Activated T-cell treated with anti-CD3 and anti-CD28 coated beads, Interleukin-2, amount 50 U/mL, for 24 hours (primary cell): Measurements from ENCODE around the gene RNF14.

Experiments
- DNase-seq: peaks from one replicate; pipeline ENCODE4 v3.0.0-alpha.2; 2020
- H3K27ac Mint-ChIP-seq: 2 replicates; pipeline ENCODE4 v1.8.0; 2020; ENCODE audit warnings: mild to moderate bottlenecking, mixed read lengths
- H3K27me3 Mint-ChIP-seq: 2 replicates; pipeline ENCODE4 v1.8.0; 2020; ENCODE audit warnings: mixed read lengths
- H3K36me3 Mint-ChIP-seq: 2 replicates; pipeline ENCODE4 v1.8.0; 2020; ENCODE audit warnings: low read depth, mixed read lengths
- H3K4me1 Mint-ChIP-seq: 2 replicates; pipeline ENCODE4 v1.8.0; 2020; ENCODE audit warnings: low read depth, mixed read lengths
- H3K4me3 Mint-ChIP-seq: 2 replicates; pipeline ENCODE4 v1.8.0; 2020; ENCODE audit warnings: mild to moderate bottlenecking, moderate library complexity, mixed read lengths
- H3K9me3 Mint-ChIP-seq: 2 replicates; pipeline ENCODE4 v1.8.0; 2020; ENCODE audit warnings: mixed read lengths

The RNF14 gene

DNA sequence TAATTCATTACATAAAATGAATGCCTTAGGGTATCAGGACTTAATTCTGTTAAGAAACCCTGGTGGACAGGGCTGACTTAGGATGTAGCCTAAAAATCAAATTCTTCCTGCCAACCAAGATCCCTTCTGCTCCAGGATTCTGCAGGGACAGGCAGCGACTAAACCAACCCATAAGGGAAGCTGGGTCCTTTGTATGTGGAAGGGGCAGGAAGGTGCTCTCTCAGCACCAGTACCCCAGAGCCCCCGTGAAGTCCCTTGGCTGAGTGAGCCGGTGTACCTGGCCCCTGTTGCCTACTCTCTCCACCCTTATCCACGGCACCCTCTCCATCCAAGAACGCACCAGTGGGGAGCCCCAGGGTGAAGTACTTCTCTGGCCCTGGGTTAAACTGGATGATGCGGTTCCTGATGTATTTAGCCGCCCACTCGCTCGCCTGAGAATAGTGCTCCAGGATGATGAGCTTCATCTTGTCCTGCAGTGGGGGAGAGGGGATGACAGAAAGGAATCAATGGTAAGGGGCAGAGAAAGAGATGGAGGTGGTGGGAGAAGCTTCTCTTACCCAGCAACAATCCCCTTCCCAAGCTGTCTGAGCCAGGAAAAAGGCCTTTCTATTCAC is 42.8 kb downstream of the RNF14 start:
- peak overlapping the region; percentile 92 for H3K27ac Mint-ChIP-seq
- peak overlapping the region; percentile 87 for H3K4me3 Mint-ChIP-seq

DNA sequence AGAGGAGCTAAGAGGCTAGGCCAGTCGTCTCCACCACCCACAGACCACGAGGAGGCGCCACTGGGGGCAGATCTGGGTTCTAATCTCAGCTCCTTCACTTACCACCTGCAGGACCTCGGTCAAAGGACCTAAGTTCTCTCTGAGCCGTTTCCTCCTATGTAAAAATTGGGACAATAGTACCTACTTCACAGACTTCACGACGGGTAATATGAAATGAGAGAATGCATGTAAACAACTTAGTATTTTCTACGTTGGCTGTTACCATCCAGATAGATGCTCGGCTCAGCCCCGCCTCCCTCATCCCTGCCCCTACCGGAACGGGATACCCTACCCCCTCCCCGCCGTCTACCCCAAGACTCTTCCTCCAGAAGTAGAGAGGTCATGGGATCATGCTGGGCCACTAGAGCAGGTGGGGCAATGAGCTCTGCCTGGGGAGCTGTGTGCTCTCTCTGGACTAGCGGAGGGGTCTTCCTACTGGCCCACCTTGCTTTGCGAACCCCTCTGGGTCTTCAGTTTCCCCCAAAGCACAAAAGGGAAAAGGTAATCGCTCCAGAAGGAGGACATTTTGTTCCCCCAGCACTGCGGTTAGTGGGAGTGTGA is 43.4 kb downstream of the RNF14 start:
- Mint-ChIP-seq H3K4me3 (peak overlapping the region; percentile 87), H3K4me1 (peaks cover 86% of the 10 kb centered on the region), H3K36me3 (peaks cover 47% of the 10 kb centered on the region), H3K27me3 (no peaks in the 10 kb centered on the region), H3K27ac (peak overlapping the region; percentile 92), H3K9me3 (peaks cover 3% of the 10 kb centered on the region)
- DNase-seq, result peak; percentile 77

More for the DNA sequence above, 42.8 kb downstream of the RNF14 start:
- Mint-ChIP-seq H3K9me3 (peaks cover 3% of the 10 kb centered on the region), H3K36me3 (peaks cover 53% of the 10 kb centered on the region), H3K27me3 (no peaks in the 10 kb centered on the region), H3K4me1 (peaks cover 87% of the 10 kb centered on the region)
- DNase-seq, result no peak

DNA sequence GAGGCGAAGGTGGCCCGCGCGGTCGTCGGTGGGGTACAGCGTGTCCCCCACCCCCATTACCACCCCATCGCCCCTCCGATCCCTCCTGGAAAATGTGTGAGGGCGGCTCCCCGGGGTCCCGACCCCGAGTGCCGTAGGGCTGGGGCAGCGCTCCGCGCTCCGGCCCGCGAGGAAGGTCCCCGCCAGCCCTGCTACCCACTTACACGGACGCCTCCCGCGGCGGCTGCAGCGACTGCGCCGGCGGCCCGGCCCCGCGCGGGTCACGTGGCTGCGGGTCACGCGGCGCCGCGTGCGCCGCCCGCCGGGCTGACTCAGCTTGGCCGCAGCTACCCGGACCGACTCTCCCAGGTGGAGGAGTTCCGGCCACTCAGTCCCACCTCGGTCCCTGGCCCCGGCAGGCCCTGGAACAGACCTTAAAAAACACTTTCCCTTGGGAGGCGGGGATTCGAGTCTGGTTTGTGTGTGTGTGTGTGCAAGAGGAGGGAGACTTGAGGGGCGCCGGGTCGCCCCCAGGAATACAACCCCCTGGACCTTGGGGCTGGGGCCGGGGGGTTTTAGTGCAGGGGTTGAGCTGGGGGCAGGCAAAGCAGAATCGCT is 44.0 kb downstream of the RNF14 start, which contains the start of gene GNPDA1:
TSS of gene GNPDA1 (minus strand) at position 236 of the 597 bp plus-strand sequence. CDS start 992 bp downstream, outside the sequence.
- no peaks in the 10 kb centered on the region for H3K27me3 Mint-ChIP-seq
- H3K4me1 Mint-ChIP-seq, result peaks cover 86% of the 10 kb centered on the region
- H3K9me3 Mint-ChIP-seq, result peaks cover 3% of the 10 kb centered on the region
- H3K36me3 Mint-ChIP-seq, result peaks cover 41% of the 10 kb centered on the region
- peak; percentile 83 for DNase-seq
- H3K4me3 Mint-ChIP-seq, result peak within 1 kb of the TSS; percentile 87
- peak within 1 kb of the TSS; percentile 98 for H3K27ac Mint-ChIP-seq

DNA sequence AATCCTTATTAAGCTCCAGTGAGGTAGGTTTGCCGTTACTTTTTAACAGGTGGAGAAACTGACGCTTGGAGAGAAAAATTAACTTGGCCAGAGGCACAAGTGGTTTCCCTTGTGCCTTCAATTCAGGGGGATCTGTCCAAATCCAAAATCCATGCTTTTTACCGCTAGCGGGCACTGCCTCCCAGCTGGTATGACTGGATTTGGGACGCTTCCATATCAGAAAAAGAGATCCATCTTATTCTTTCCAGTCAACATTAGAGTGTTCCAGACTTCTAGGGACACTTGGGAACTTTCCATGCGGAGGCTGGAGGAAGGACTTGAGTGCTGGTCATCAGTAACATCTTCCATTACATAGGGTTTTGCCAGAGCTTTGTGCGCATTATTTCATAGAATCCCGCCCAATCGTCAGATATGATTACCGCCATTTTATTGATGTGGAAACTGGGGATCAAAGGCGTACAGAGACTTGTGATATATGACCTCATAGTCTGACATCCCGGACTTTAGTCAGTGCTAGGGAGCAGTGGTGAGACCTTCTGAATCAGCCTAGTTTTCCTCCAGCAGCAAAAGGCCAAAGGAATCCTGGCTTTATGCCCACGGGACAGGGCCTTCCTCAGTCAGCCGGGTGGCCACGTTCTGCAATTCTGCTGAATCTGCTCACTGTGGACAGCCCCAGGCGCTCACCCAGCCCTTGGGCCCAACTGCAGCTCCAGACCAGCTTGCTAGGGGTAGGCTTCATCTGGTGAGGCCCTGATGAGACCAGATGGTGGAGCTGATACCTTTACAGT is 45.0 kb downstream of the RNF14 start:
- peaks cover 86% of the 10 kb centered on the region for H3K4me1 Mint-ChIP-seq
- H3K27ac Mint-ChIP-seq, result peak overlapping the region; percentile 98
- peak; percentile 46 for DNase-seq
- H3K36me3 Mint-ChIP-seq, result peaks cover 30% of the 10 kb centered on the region
- no peaks in the 10 kb centered on the region for H3K27me3 Mint-ChIP-seq
- no peaks in the 10 kb centered on the region for H3K9me3 Mint-ChIP-seq
- peak overlapping the region; percentile 87 for H3K4me3 Mint-ChIP-seq

DNA sequence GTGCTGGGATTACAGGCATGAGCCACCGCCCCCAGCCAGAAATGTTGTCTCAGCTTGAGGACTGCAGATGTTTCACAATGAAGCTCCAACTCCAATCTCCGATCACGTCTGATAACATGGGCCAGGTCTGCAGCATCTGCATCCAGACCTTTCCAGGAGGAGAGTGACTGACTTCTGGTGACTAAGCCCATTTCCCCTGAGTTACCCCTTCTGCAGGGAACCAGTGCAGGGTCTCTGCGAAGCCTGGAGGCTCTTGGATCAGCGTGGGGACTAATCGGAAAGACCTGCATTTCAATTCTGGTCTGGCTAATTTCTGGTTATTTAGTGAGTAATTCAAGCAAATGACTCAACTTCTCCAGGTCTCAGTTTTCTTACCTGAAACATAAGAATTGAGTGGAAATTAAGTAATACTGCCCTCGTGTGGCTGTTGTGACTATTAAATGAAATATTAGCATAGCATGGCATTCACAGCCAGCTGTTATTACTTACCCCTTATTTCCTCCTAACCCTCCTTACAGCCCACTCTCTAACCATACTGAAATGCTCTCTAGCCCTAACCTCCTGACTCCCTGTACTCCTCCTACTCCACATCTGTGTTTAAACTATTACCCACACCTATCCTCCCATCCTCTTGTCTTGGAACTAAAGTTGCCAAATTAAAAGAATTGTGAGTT is 46.1 kb downstream of the RNF14 start:
- peaks cover 79% of the 10 kb centered on the region for H3K4me1 Mint-ChIP-seq
- peak overlapping the region; percentile 87 for H3K4me3 Mint-ChIP-seq
- peak; percentile 79 for DNase-seq
- H3K27me3 Mint-ChIP-seq, result no peaks in the 10 kb centered on the region
- peaks cover under 1% of the 10 kb centered on the region for H3K9me3 Mint-ChIP-seq
- H3K36me3 Mint-ChIP-seq, result peaks cover 20% of the 10 kb centered on the region
- H3K27ac Mint-ChIP-seq, result peak overlapping the region; percentile 98

DNA sequence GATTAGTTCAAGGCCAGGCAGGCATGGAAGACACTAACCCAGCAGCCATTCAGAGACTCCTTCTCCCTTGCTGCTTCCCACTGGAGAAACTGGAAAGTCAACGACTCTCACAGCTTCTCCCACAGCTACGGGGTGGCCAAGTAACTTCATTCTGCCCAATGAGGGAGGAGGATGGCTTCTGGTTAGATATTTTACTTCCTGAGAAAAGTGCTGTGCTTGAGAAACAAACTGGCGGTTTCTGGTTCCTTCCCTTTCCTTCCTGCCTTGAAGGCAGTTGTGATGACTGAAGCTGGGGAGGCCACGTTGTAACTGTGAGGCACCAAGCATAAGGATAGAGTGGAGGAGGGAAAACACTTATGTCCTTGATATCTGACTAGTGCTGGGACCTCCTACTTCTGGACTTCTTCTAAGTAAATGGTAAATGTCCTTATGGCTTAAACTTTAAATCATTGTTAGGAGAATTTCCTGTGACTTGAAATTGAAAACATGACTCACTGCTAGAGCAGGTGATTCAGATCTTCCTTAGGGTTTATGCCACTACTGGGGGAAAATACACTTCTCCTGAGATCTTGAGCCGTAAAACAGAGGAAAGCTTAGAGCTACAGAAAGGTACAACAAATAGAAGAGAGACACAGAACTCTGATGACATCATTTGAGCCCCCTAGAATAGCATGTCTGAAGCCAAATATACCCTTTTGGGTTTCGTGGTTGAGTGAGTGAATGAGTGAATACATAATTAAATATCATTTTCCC is 47.1 kb downstream of the RNF14 start:
- Mint-ChIP-seq H3K9me3 (peaks cover 5% of the 10 kb centered on the region), H3K36me3 (peaks cover 15% of the 10 kb centered on the region), H3K4me1 (peaks cover 80% of the 10 kb centered on the region), H3K27ac (peak overlapping the region; percentile 98), H3K4me3 (peak overlapping the region; percentile 87), H3K27me3 (no peaks in the 10 kb centered on the region)
- DNase-seq, result peak; percentile 68

DNA sequence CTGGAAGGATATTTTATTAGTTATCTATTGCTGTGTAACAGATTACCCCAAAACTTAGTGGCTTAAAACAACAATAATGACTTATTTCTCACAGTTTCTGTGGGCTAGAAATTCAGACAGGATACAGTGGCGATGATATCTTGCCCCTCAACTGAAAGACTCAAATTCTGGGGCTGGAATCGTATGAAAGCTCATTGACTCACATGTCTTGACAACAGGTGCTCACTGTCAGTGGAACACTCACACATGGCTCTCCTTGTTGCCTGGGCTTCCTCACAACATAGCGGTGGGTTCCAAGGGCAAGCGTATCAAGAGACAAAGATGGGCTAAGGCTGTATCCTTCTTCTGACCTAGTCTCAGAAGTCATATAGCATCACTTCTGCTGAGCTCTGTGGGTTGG is 47.7 kb downstream of the RNF14 start:
- DNase-seq, result peak; percentile 65
- Mint-ChIP-seq H3K27me3 (no peaks in the 10 kb centered on the region), H3K9me3 (peaks cover 5% of the 10 kb centered on the region), H3K36me3 (peaks cover 9% of the 10 kb centered on the region), H3K4me3 (peak overlapping the region; percentile 87), H3K27ac (peak overlapping the region; percentile 98), H3K4me1 (peaks cover 74% of the 10 kb centered on the region)

DNA sequence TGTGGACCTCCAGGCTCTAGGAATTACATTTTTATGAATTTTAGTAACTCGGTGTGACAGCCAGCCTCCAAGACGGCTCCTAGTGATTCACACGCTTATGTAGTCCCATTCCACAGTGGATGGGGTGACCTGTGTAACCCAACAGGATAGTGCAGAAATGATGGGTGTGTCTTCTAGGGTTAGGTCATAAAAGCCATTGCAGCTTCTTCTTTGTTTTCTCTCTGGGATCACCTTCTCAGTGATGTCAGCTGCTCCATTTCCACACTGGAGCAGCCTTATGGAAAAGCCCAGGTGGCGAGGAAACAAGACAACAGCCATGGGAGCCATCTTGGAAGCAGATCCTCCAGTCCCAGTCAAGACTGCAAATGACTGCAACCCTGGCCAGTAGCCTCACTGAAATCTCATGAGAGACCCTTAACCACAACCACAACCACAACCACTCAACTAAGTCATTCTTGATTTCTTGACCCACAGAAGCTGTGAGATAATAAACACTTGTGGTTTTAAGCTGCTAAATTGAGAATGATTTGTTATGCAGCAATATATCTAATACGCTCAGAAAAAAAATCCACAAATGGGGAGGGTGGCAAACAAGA is 49.0 kb downstream of the RNF14 start:
- peak overlapping the region; percentile 1 for H3K4me3 Mint-ChIP-seq
- DNase-seq, result no peak
- H3K4me1 Mint-ChIP-seq, result peaks cover 67% of the 10 kb centered on the region

DNA sequence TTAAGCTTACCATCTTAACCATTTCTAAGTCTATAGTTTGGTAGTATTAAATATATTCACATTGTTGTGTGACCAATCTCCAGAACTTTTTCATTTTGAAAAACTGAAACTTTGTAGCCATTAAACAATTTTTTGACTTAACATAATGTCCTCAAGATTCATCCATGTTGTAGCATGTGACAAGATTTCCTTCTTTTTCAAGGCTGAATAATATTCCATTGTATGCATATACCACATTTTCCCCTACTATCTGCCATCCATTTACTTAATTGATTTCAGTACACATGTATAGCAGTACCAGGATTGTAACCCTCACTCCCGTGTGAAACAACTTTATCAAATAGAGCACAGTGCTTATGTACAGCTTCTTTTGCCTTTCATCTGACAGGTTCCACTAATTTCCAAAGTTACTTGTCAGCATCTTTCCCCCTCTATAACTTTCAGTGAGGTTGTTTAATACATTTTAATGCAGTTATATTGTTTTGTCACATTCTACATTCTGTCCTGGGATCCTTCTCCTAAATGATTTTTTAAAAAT is 51.3 kb downstream of the RNF14 start:
- H3K27ac Mint-ChIP-seq, result no peak overlapping the region
- peaks cover 54% of the 10 kb centered on the region for H3K4me1 Mint-ChIP-seq
- H3K4me3 Mint-ChIP-seq, result no peak overlapping the region
- H3K36me3 Mint-ChIP-seq, result no peaks in the 10 kb centered on the region
- H3K27me3 Mint-ChIP-seq, result no peaks in the 10 kb centered on the region
- DNase-seq, result no peak
- peaks cover 5% of the 10 kb centered on the region for H3K9me3 Mint-ChIP-seq

More for the DNA sequence above, 49.0 kb downstream of the RNF14 start:
- Mint-ChIP-seq H3K9me3 (peaks cover 5% of the 10 kb centered on the region), H3K36me3 (peaks cover 1% of the 10 kb centered on the region), H3K27me3 (no peaks in the 10 kb centered on the region), H3K27ac (peak overlapping the region; percentile 91)

DNA sequence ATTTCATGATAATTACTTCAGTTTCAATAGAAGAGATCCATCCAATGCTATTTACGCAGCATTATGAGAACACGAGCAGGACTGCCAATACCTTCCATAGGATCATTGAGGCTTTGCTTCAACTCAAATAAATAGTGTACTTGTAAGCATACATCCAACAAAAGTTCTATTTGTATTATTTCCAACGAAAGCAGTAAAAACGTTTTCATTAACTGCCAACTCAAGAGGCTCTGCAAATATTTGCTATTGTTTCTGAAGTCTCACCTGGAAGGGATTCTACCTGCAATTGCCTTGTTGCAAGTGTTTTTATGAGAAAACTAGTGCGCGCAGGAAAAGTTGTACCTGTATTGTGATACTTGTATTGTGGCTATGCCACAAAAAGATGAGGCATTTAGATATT is 54.9 kb downstream of the RNF14 start:
- peaks cover 5% of the 10 kb centered on the region for H3K9me3 Mint-ChIP-seq
- DNase-seq, result no peak
- no peaks in the 10 kb centered on the region for H3K27me3 Mint-ChIP-seq
- H3K4me3 Mint-ChIP-seq, result no peak overlapping the region
- H3K27ac Mint-ChIP-seq, result no peak overlapping the region
- H3K4me1 Mint-ChIP-seq, result peaks cover 25% of the 10 kb centered on the region
- H3K36me3 Mint-ChIP-seq, result no peaks in the 10 kb centered on the region

DNA sequence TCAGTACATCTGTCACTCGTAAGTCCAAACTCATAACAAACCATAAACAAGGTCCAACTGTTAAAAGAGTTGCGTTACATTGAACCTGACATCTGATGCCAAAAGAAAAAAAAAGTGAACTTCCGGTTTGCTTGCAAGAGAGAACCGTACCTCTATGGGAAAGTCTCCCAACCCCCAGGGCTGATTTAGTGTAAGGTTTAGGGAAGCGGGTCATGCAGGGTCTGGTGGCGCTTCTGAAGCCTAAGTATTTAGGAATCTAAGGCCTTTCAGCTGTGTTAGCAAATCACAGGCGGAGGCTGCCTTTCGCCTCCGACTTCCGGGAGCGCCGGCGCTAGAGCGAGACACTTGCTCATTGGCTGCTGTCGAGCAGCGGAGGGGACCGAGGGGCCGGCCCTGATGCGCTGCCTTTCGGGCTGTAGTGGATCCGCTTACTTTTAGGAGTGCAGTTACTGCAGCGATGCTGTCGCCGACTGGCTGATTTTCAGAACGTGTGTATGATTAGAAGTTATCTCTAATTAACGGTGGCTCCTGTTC is 55.9 kb downstream of the RNF14 start:
- DNase-seq, result peak; percentile 87
- H3K4me3 Mint-ChIP-seq, result peak overlapping the region; percentile 84
- H3K36me3 Mint-ChIP-seq, result no peaks in the 10 kb centered on the region
- peak overlapping the region; percentile 96 for H3K27ac Mint-ChIP-seq
- peaks cover 22% of the 10 kb centered on the region for H3K4me1 Mint-ChIP-seq
- no peaks in the 10 kb centered on the region for H3K27me3 Mint-ChIP-seq
- H3K9me3 Mint-ChIP-seq, result peaks cover 5% of the 10 kb centered on the region

DNA sequence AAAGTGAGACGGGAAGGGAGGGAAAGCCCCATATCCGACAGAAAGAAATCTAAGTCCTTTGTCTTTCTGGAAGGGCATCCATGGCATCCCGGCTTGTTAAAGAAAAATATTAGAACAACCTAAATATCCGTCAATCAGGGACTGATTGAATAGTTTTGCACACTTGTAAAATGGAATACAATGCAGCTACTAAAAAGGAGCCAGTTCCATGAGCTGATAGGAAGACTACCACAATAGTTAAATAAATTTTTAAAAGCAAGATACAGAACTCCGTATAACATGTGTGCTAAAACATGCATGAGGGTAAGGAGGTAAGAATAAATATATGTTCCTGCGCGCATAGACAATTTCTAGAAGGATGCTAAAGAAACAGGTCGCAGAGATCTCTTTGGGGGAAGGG is 56.7 kb downstream of the RNF14 start:
- Mint-ChIP-seq H3K4me3 (peak overlapping the region; percentile 84), H3K27ac (peak overlapping the region; percentile 96), H3K27me3 (no peaks in the 10 kb centered on the region), H3K9me3 (no peaks in the 10 kb centered on the region), H3K4me1 (peaks cover 17% of the 10 kb centered on the region), H3K36me3 (no peaks in the 10 kb centered on the region)
- peak; percentile 7 for DNase-seq

DNA sequence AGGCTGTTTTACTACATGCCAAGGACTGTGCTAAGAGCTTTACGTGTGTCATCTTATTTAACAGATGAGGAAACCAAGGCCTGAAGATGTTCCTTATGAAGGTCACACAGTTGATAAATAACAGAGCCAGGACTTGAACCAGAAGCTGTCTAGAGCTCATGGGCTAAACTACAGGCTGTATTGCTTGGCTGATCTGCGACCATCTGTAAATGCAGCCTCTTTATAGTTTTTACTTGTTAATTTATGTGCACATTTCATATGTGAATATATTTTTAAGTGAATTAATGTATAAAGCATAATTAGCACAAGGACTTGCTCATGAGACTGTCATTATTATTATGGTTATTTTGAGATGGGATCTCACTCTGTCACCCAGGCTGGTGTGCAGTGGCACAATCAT is 63.2 kb downstream of the RNF14 start:
- H3K27me3 Mint-ChIP-seq, result no peaks in the 10 kb centered on the region
- H3K36me3 Mint-ChIP-seq, result no peaks in the 10 kb centered on the region
- no peaks in the 10 kb centered on the region for H3K9me3 Mint-ChIP-seq
- no peak overlapping the region for H3K4me3 Mint-ChIP-seq
- H3K4me1 Mint-ChIP-seq, result peaks cover 17% of the 10 kb centered on the region
- H3K27ac Mint-ChIP-seq, result no peak overlapping the region
- DNase-seq, result no peak
